ENCODE results near the gene FAM229A. TPM values are rescaled to one million over a fixed set of nuclear protein-coding genes. Genes with fewer than 3 reads are reported as not detected.
"Not testable (repeated sequence)": the region's sequence is repeated elsewhere in the genome, so short reads cannot be mapped to it uniquely, and the experiment has no call there.

FAM229A gene
- total RNA-seq, 1 experiment from 2014 or later = 0.74 TPM

DNA sequence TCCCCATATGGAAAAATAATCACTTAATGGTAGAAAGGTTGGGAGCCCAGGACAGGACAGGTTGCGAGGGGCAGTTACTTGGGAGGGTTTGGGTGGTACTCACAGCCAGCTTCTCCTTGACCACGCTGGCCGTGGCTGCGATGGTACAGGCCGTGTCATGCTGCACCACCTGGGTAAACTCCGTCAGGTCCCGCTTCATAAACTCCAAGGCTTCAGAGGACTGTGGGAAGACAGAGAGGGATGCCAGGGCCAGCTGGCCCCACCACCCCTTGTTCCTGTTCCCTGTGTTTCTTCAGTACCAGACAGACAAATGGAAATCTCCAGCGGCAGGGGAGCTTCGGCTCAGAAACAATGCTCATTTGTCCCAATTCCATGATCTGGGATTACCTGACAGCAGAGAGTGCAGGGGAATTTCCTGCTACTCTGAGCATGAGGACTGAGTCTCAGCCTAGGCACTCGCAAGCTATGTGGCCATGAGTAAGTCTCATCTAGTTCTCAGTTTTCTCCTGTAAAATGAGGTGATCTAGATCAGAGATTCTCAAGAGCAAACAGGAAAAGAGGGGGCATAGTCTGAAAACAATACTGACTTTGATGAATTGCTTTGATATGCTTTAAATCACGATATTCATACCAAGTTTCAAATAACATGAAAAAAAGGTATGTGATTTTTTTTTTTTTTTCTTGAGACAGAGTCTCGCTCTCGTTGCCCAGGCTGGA, 24.5 kb upstream of the FAM229A start:
- DNase-seq (ENCODE audit: low read depth, low spot score) = no peak
- in situ Hi-C loops (cut with HindIII; ENCODE audit: low pct_unique_long_range_greater_than_20kb, low sequenced_read_pairs) = no loop called here

DNA sequence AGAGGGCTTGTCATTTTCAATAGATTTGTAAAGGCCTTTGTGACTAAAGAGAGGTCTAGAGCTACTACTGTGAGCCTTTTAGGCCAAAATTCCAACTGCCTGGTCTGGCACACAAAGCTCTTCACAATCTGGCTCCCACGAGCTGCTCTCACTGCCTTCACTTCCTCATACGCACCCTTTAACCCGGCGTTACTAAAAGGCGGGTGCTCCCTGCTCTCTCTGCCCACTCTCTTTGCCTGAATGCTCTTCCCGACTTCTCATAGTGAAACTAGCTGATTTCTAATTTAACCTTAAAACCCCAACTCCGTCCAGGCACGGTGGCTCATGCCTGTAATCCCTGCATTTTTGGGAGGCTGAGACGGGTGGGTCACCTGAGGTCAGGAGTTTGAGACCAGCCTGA, 17.8 kb upstream of the FAM229A start:
- DNase-seq (ENCODE audit: low read depth, low spot score) = no peak
- in situ Hi-C loops (cut with HindIII; ENCODE audit: low pct_unique_long_range_greater_than_20kb, low sequenced_read_pairs) = no loop called here

DNA sequence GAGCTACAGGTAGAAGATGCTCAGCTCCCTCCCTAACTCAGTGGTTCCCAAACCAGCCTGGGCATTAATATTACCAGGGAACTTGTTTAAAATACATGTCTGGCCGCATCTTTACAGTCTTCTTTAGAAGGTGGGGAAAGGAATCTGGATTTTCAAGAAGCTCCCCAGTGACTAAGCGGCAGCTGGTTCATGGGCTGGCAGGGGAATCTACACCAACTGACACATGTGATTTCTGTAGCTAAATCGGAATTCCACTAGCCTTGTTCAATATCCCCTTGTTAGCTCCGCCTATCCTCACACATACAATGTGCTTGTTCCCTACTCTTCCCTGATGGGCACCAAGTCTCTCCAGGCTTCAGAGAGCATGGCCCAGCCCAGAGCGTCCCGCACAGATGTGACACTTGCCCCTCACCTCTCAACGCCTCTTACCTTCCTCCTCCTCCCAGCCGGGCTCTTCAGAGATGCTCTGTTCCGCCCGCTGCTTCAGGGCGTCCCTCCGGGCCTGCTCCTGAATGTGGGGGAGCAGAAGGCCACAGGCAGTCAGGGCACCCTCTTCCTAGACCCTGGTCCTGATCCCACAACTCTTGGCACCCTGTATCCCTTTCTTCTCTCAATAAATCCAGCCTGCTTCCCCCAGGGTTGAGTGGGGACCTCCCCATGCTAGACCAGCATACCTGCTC, 15.4 kb upstream of the FAM229A start:
- in situ Hi-C loops (cut with HindIII; ENCODE audit: low pct_unique_long_range_greater_than_20kb, low sequenced_read_pairs) = no loop called here
- no peak for DNase-seq (ENCODE audit: low read depth, low spot score)

DNA sequence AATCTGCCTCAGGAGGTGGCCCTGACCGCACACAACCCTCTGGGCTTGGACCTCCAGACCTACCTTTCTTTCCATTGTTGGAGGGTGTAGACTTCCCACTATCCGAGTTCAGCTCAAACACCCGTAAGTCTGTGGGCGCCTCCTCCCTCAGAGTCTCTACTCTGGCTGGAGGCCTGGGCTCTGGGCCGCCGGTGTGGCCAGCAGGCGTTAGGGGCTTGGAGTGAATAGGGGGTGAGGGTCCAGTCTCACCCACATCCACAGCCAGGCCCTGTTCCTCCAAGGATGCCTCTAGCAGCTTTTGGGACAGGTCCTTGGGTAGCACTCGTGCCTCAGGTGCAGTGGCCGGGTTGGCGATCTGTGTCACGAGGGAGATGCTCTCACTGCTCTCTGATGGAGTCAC, 13.9 kb upstream of the FAM229A start:
- DNase-seq (ENCODE audit: low read depth, low spot score) = no peak
- in situ Hi-C loops (cut with HindIII; ENCODE audit: low pct_unique_long_range_greater_than_20kb, low sequenced_read_pairs) = no loop called here

DNA sequence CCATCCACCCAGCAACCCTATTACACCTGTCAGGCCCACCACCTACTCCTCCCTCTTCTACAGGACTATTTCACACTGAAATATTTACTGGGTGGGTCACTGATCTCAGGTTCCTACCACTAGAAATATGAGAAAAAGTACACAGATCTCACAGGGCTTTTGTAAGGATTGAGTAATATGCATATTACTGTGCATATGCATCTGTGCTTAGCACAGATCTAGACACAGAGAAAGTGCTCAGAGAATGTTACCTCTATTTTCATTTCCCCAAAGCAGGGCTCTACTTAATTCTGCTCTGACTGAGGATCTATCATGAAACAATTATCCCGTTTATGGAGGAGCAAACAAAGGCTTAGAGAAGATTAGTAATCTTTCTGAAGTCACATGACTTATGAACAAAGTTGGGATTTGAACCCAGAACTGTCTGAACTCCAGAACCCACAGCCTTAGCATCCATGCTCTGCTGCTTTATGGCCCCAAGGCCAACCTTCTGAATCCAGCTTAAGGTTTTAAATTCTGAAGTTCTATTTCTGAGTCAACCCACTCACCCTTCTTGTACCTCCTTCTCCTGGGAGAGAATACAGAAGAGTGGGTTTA, 11.8 kb upstream of the FAM229A start:
- in situ Hi-C loops (cut with HindIII; ENCODE audit: low pct_unique_long_range_greater_than_20kb, low sequenced_read_pairs) = no loop called here
- no peak for DNase-seq (ENCODE audit: low read depth, low spot score)

DNA sequence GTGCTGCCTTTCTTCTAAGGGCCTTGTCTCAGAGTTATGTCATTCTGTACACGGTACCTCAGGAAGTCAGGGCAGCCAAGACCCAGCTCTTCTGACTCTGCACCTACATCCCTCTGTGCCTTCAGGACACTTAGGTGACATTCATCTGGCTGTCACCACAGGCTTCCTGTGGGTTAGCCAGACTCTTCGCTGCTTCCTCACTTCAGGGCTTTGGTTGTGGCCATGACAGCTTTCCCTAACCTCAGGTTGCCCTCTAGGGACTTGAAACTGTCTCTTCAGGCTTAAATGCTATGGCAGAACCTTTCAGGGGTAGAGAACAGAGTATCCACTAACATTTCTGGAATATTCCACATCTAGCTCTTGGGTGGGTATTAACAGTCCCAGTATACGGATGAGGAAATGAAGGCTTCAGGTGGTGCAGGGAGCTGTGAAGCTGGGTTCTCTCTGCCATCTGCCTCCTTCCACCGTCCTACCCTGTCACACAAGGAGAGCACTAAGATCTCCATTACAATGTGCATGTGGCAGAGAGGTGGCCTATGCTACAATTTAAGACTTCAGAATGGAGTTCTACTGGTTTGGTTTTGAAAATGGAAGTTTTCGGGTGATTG, 10.0 kb upstream of the FAM229A start:
- in situ Hi-C loops (cut with HindIII; ENCODE audit: low pct_unique_long_range_greater_than_20kb, low sequenced_read_pairs) = no loop called here

DNA sequence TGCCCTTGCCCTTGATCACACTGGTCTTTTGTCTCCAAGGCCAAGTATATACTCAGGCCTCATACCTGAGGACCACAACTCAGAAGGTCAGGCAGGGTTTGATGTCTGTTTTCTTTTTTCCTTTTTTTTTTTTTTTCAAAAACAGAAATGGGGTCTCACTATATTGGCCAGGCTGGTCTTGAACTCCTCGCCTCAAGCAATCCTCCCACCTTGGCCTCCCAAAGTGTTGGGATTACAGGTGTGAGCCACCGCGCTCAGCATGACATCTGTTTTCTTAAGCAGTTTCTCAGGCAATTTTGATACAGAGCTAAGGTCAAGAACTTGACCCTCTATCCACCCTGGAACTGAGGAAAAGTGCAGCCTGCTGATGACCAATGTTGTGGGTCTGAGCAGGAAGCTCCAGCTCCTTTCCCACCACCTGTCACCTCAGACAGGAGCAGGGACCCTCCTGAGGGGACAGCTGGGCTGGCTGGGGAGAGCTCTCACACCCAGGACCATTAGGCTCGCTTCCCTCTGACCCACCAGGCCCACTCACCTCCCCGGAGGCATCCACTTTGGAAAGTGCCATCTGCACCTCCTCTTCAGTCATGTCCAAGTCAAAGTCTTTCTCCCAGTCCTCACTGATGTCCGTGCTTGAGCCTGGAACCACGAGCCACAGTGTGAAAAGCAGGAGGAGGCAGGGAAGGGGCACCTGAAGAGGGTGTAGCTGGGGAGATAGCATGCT, 5.8 kb upstream of the FAM229A start:
- in situ Hi-C loops (cut with HindIII; ENCODE audit: low pct_unique_long_range_greater_than_20kb, low sequenced_read_pairs) = no loop called here
- DNase-seq (ENCODE audit: low read depth, low spot score) = no peak

More for the DNA sequence above, 10.0 kb upstream of the FAM229A start:
- DNase-seq (ENCODE audit: low read depth, low spot score) = no peak

DNA sequence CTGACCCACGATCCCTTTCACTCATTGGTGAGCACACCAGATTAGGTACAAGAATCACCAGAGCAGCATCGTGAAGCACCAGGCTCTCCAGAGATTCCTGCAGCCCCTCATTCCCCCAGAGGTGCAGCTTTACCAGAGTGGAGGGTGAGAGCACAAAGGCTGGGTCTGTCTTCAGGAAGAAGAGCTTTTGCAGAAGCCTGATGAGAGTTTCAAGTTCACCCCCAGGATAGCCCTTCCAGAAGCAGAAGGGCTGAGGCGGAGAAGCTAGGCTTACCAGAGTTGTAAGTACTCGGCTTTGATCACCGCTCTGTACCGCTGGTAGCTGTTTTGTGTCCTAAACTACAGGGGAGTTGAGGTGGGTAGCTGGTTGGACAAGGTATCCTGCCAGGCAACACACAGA, 3.2 kb upstream of the FAM229A start:
- in situ Hi-C loops (cut with HindIII; ENCODE audit: low pct_unique_long_range_greater_than_20kb, low sequenced_read_pairs) = no loop called here
- no peak for DNase-seq (ENCODE audit: low read depth, low spot score)

DNA sequence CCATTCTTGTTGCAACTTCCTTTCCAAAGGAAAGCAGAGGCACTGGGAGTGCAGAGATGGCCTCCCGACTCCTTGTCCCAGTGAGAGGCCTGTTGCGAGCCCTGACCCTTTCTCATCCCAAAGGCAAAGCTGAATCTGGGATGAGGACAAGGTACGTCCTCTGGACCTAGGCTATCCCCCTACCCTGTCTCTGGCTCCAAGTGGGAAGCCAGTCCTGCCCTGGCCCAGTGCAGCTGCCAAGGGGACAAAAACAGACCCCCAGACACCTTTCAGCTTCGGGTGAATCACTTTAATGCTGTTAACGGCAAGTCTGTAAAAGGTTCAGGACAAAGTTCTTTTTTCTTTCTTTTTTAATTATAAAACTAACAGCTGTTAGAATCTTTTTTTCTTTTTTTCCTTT, 2.6 kb upstream of the FAM229A start:
- DNase-seq (ENCODE audit: low read depth, low spot score) = no peak
- in situ Hi-C loops (cut with HindIII; ENCODE audit: low pct_unique_long_range_greater_than_20kb, low sequenced_read_pairs) = no loop called here

DNA sequence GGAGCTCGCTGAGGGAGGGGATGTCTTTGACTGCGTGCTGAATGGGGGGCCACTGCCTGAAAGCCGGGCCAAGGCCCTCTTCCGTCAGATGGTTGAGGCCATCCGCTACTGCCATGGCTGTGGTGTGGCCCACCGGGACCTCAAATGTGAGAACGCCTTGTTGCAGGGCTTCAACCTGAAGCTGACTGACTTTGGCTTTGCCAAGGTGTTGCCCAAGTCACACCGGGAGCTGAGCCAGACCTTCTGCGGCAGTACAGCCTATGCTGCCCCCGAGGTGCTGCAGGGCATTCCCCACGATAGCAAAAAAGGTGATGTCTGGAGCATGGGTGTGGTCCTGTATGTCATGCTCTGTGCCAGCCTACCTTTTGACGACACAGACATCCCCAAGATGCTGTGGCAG, 1.4 kb upstream of the FAM229A start:
- in situ Hi-C loops (cut with HindIII; ENCODE audit: low pct_unique_long_range_greater_than_20kb, low sequenced_read_pairs) = no loop called here
- no peak for DNase-seq (ENCODE audit: low read depth, low spot score)

DNA sequence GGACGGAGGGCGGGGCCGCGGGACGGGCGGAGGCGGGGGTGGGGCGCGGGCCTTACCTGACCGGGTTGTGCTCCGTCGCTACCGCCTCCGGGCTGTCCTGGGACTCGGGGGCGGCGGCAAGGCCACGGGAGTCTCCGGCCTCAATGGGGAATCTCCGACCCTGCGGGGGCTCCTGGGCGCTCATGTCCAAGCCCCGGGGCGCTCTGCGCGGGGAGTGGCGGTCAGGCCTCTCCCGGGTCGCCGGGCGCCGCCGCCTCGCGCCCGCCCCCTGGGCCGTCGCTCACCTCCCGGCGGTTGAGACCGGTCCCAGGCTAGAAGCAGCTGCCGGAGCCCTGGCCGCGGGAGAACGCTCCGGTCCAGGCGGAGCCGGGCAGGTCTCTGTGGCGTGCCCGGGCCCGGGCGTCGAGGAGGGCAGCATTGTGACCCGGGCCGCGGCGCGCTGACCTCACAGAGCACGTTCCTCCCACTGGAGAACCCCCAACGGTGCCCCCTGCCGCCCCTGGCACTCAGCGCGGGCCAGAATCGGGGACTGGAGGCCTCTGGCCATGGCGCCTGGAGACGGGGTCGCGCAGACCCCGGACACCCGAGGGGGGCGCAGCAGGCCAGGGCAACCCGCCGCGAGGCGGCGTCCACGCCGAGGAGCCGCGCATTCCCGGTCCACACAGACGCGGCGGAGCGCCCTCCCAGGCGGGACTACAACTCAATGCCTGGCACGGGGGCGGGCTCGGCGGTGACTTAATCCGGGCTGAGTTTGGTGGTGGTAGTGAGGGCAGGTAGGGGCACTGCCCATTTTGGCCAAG, 411 bp downstream of the FAM229A start:
- in situ Hi-C loops (cut with HindIII; ENCODE audit: low pct_unique_long_range_greater_than_20kb, low sequenced_read_pairs) = no loop called here
- DNase-seq (ENCODE audit: low read depth, low spot score) = no peak

DNA sequence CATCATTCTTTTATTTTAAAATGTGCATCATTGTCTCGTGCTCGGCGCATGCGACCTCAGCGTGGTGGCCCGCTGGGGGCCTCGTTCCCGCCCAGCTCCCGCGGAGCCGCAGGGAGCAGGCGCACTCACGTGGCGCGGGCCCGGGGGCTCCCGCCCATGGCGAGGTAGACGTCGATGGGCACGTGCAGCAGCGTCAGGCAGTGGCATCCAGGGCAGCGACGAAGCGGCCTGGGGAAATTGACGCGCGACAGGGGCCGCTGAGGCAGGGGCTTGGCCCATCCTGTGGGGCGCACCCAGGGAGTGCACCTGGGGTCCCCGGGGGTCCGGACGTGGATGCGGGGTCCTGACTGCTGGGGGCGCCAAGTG, 994 bp downstream of the FAM229A start:
- in situ Hi-C loops (cut with HindIII; ENCODE audit: low pct_unique_long_range_greater_than_20kb, low sequenced_read_pairs) = no loop called here

DNA sequence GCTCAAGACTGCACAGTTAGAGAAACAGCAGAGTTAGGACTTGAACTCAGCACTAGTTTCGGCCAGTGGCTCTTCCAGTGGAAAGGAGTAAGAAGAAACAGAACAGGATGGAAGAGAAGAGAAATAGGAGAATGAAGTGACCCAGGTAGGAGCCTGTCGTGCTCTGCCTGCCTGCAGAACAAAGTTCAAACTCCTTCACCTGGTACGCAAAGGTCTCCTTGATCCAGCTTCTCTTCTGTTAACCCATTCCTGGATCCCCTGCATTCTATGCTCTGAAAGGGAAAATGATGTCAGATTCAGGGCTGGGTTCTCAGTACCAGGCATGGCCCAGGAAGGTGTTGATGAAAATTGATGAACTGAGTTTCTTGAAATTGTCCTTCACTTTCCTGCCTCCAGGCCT, 3.9 kb downstream of the FAM229A start:
- DNase-seq (ENCODE audit: low read depth, low spot score) = no peak
- in situ Hi-C loops (cut with HindIII; ENCODE audit: low pct_unique_long_range_greater_than_20kb, low sequenced_read_pairs) = no loop called here

More for the DNA sequence above, 994 bp downstream of the FAM229A start:
- DNase-seq (ENCODE audit: low read depth, low spot score) = no peak

DNA sequence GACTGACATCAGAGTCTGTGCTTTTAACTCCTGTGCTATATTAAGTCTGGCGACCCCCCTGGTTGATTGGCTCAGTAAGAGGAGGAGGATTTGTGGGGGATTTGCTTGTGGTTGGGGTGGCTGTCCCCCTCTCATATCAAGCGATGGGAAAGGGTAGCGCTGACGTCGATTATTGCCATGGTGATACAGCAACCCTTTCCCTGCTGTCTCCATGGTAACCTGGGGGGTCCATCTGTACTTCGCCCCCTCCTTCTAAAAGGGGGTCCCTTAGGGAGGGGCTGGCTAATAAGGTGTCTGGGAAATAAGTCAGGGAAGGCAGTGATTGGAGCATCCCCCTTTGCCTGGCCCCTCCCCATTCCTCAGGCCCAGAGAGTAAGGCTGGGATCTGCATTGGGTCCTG, 4.7 kb downstream of the FAM229A start:
- no peak for DNase-seq (ENCODE audit: low read depth, low spot score)
- in situ Hi-C loops (cut with HindIII; ENCODE audit: low pct_unique_long_range_greater_than_20kb, low sequenced_read_pairs) = no loop called here

DNA sequence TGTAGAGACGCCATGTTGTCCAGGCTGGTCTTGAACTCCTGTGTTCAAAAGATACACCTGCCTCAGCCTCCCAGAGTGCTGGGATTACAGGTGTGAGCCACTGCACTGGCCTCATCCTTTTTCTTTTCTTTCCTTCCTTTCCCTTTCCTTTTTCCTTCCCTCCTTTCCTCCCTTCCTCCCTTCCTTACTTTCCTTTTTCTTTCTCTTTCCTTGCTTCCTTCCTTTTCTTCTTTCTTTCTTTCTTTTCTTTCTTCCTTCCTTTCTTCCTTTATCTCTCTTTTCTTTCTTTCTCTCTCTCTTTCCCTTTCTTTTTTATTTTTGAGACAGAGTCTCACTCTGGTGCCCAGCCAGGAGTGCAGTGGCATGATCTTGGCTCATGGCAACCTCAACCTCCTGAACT, 5.8 kb downstream of the FAM229A start:
- in situ Hi-C loops (cut with HindIII; ENCODE audit: low pct_unique_long_range_greater_than_20kb, low sequenced_read_pairs) = no loop called here
- no peak for DNase-seq (ENCODE audit: low read depth, low spot score)

DNA sequence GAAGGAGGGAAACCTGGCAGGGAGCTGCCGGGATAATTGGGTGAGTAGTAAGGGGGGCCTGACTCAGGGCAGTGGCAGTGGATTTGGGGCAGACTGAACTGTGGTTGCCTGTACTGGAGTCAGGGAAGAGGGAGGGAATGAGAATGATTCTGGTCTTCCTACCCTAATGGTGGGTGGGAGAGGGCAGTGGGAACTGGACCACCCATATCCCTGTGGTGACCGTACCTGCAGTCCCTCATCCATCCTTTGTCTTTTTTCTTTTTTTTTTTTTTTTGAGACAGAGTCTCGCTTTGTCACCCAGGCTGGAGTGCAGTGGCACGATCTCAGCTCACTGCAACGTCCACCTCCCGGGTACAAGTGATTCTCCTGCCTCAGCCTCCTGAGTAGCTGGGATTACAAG, 6.5 kb downstream of the FAM229A start:
- DNase-seq (ENCODE audit: low read depth, low spot score); in situ Hi-C loops (cut with HindIII; ENCODE audit: low pct_unique_long_range_greater_than_20kb, low sequenced_read_pairs): not testable (repeated sequence)

DNA sequence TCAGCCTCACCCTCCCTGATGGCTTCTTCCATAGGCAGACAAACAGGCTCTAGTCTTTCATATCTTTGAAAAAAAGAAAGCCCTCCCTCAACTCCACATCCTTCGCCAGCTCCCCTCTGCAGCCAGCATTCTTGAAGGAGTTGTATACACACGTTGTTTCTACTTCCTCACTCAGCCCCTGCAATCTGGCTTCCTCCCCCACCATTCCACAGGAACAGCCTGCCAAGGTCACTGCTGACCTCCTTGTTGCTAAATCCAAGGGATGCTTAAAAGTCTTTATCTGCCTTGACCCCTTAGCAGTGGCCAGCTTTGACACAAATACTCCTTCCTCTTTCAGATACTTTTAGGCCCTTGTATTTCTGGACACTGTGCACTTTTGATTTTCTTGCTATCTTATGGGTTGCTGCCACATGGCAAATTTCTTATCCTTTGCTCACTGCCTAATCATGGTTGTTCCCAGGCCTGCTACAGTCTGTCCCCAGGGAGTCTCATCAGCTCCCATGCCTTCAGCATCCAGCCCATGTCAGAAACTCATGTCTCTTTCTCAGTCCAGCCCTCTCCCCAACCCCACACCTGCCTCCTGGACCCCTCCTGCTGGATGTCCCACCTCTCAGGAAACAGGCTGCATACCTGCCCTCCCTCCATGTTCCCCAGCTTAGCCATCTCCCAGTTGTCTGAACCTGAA, 8.3 kb downstream of the FAM229A start:
- in situ Hi-C loops (cut with HindIII; ENCODE audit: low pct_unique_long_range_greater_than_20kb, low sequenced_read_pairs) = no loop called here
- no peak for DNase-seq (ENCODE audit: low read depth, low spot score)

All from SK-MEL-5 (cell line).